Ascending aorta (tissue), 2 donors: ENCODE measurements around the gene MEF2C. TPM values are rescaled to one million over a fixed set of nuclear protein-coding genes. Genes with fewer than 3 reads are reported as not detected.

Experiments
- DNase-seq, 2 donors: peaks; one replicate each; pipeline ENCODE4 v3.0.0-alpha.2; 2019; ENCODE audit warnings: low spot score in 2 of 2
- H3K27ac ChIP-seq, 2 donors: fragments of 200-600 bp; sonication (generic); one replicate each; pipeline ENCODE4 v1.5.1; 2016 to 2017; ENCODE audit warnings: mild to moderate bottlenecking in 1 of 2
- H3K27me3 ChIP-seq: fragments of 200-600 bp; sonication (generic); one replicate; pipeline ENCODE4 v1.5.1; 2017
- H3K36me3 ChIP-seq, 2 donors: fragments of 200-600 bp; sonication (generic); one replicate each; pipeline ENCODE4 v1.5.1; 2016
- H3K4me1 ChIP-seq, 2 donors: fragments of 200-600 bp; sonication (generic); one replicate each; pipeline ENCODE4 v1.5.1; 2016 to 2017; ENCODE audit warnings: mild to moderate bottlenecking in 1 of 2
- H3K4me3 ChIP-seq, 2 donors: fragments of 200-600 bp; sonication (generic); one replicate each; pipeline ENCODE4 v1.5.1; 2016 to 2017; ENCODE audit warnings: mild to moderate bottlenecking in 1 of 2
- H3K9me3 ChIP-seq, 2 donors: fragments of 200-600 bp; sonication (generic); one replicate each; pipeline ENCODE4 v1.5.1; 2016
- CTCF ChIP-seq, 3 experiments: fragments of 200-600 bp in 2 of 3; fragments of 450-650 bp in 1 of 3; sonication (generic) in 2 of 3; IDR thresholded peaks; one replicate each; pipeline ENCODE4 v1.5.1; 2016 to 2019; ENCODE audit warnings: antibody characterized with exemption in 3 of 3, mild to moderate bottlenecking in 1 of 3, moderate library complexity in 1 of 3
- intact Hi-C: fragments of 100-400 bp; cut with DNase I; formaldehyde crosslinking; loops from one replicate; pipeline ENCODE4 v1.15.1; 2023
- total RNA-seq: library from RNA; depleted of rRNA; stranded (reverse); fragments of >200 nt; gene quantifications from one replicate; pipeline ENCODE4 v1.1.0, GENCODE V29; 2016

MEF2C gene
- total RNA-seq, 1 donor from 2014 or later, result 138 TPM

GRCh38 chr5:88776692-88777091 is 106.3 kb downstream of the MEF2C start:
- DNase-seq, result no peak
- TF ChIP-seq CTCF (IDR thresholded peaks at IDR 0.05), result no peak
- H3K4me3 ChIP-seq, result no peak overlapping the region
- no peaks in the 10 kb centered on the region for H3K27me3 ChIP-seq
- H3K4me1 ChIP-seq, result peaks cover 5 to 20% of the 10 kb centered on the region in 2 donors
- H3K27ac ChIP-seq, result peak overlapping the region; percentile 28 to 61
- no peaks in the 10 kb centered on the region for H3K36me3 ChIP-seq
- intact Hi-C loops, result no loop called here
- H3K9me3 ChIP-seq, result no peaks in the 10 kb centered on the region

GRCh38 chr5:88772831-88773230 is 110.2 kb downstream of the MEF2C start:
- Histone ChIP-seq H3K36me3 (no peaks in the 10 kb centered on the region), H3K9me3 (no peaks in the 10 kb centered on the region), H3K4me3 (no peak overlapping the region), H3K27me3 (no peaks in the 10 kb centered on the region), H3K27ac (no peak overlapping the region), H3K4me1 (peaks cover 0 to 23% of the 10 kb centered on the region in 2 donors)
- intact Hi-C loops, result no loop called here
- TF ChIP-seq CTCF (IDR thresholded peaks at IDR 0.05), result no peak
- DNase-seq, result no peak

- Histone ChIP-seq H3K4me3 (no peak overlapping the region), H3K27me3 (no peaks in the 10 kb centered on the region), H3K36me3 (no peaks in the 10 kb centered on the region), H3K4me1 (peaks cover 0 to 21% of the 10 kb centered on the region in 2 donors), H3K9me3 (no peaks in the 10 kb centered on the region), H3K27ac (no peak overlapping the region)
- TF ChIP-seq CTCF (IDR thresholded peaks at IDR 0.05), result no peak
- DNase-seq, result no peak
- intact Hi-C loops, result no loop called here
These were observed 110.9 kb downstream of the MEF2C start for GRCh38 chr5:88772047-88772446.

GRCh38 chr5:88770276-88771257 is 112.4 kb downstream of the MEF2C start:
- no peak for TF ChIP-seq CTCF (IDR thresholded peaks at IDR 0.05)
- Histone ChIP-seq H3K27me3 (no peaks in the 10 kb centered on the region), H3K27ac (peak overlapping the region in 1 of 2 donors; percentile 68)

GRCh38 chr5:88769165-88769564 is 113.8 kb downstream of the MEF2C start:
- Histone ChIP-seq H3K9me3 (no peaks in the 10 kb centered on the region), H3K27ac (peak overlapping the region in 1 of 2 donors; percentile 68), H3K4me3 (no peak overlapping the region), H3K36me3 (no peaks in the 10 kb centered on the region), H3K4me1 (peaks cover 0 to 13% of the 10 kb centered on the region in 2 donors), H3K27me3 (no peaks in the 10 kb centered on the region)
- peak in 1 of 2 donors; percentile 89 for DNase-seq
- intact Hi-C loops, result loop anchor here (1.0 to 2.0 kb wide), 2 partner anchors 16 to 34 kb away; no protein-coding TSS in a partner anchor
- no peak for TF ChIP-seq CTCF (IDR thresholded peaks at IDR 0.05)

More at GRCh38 chr5:88770276-88771257, 112.4 kb downstream of the MEF2C start:
- Histone ChIP-seq H3K4me1 (peaks cover 0 to 12% of the 10 kb centered on the region in 2 donors), H3K36me3 (no peaks in the 10 kb centered on the region), H3K9me3 (no peaks in the 10 kb centered on the region), H3K4me3 (no peak overlapping the region)
- intact Hi-C loops, result no loop called here
- no peak for DNase-seq
